M059J (cell line): Measurements from ENCODE around the gene DACH1. TPM values are rescaled to one million over a fixed set of nuclear protein-coding genes. Genes with fewer than 3 reads are reported as not detected.

Source experiments
- DNase-seq: peaks from one replicate; pipeline ENCODE4 v3.0.0-alpha.2; 2012; ENCODE audit warnings: low read depth
- total RNA-seq: library from RNA; depleted of rRNA; stranded (reverse); fragments of >200 nt; shearing (Covaris generic); gene quantifications from 2 replicates; pipeline ENCODE4 v1.2.3, GENCODE V29; 2014

Gene DACH1
- total RNA-seq, 1 experiment from 2014 or later = not detected

GRCh38 chr13:71491010-71491409 lies 376.0 kb downstream of the DACH1 start:
- DNase-seq = no peak

GRCh38 chr13:71489041-71489440 lies 378.0 kb downstream of the DACH1 start:
- no peak for DNase-seq

- DNase-seq = no peak
These were observed 378.8 kb downstream of the DACH1 start for GRCh38 chr13:71488201-71488600.

- DNase-seq = no peak
These were observed 381.1 kb downstream of the DACH1 start for GRCh38 chr13:71485913-71486312.

GRCh38 chr13:71483733-71484132 lies 383.3 kb downstream of the DACH1 start:
- no peak for DNase-seq

- DNase-seq = no peak
These were observed 385.5 kb downstream of the DACH1 start for GRCh38 chr13:71481501-71481900.

- DNase-seq = no peak
These were observed 386.0 kb downstream of the DACH1 start for GRCh38 chr13:71481046-71481445.

- no peak for DNase-seq
These were observed 389.3 kb downstream of the DACH1 start for GRCh38 chr13:71477735-71478134.

- no peak for DNase-seq
These were observed 392.1 kb downstream of the DACH1 start for GRCh38 chr13:71474936-71475335.

- no peak for DNase-seq
These were observed 397.4 kb downstream of the DACH1 start for GRCh38 chr13:71469626-71470025.

- no peak for DNase-seq
These were observed 402.3 kb downstream of the DACH1 start for GRCh38 chr13:71464686-71465085.

GRCh38 chr13:71461892-71462291 lies 405.1 kb downstream of the DACH1 start:
- no peak for DNase-seq

- DNase-seq = no peak
These were observed 406.8 kb downstream of the DACH1 start for GRCh38 chr13:71460211-71460610.

GRCh38 chr13:71459708-71460107 lies 407.3 kb downstream of the DACH1 start:
- no peak for DNase-seq

GRCh38 chr13:71457645-71458044 lies 409.4 kb downstream of the DACH1 start:
- DNase-seq = no peak

GRCh38 chr13:71456136-71456535 lies 410.9 kb downstream of the DACH1 start:
- DNase-seq = no peak

- DNase-seq = no peak
These were observed 412.5 kb downstream of the DACH1 start for GRCh38 chr13:71454509-71454908.

GRCh38 chr13:71448080-71448630 lies 418.8 kb downstream of the DACH1 start:
- no peak for DNase-seq

- no peak for DNase-seq
These were observed 429.3 kb downstream of the DACH1 start for GRCh38 chr13:71437704-71438103.

- DNase-seq = no peak
These were observed 436.3 kb downstream of the DACH1 start for GRCh38 chr13:71430681-71431080.

- no peak for DNase-seq
These were observed 449.8 kb downstream of the DACH1 start for GRCh38 chr13:71417205-71417604.

- DNase-seq = no peak
These were observed 454.8 kb downstream of the DACH1 start for GRCh38 chr13:71412231-71412630.

GRCh38 chr13:71408416-71408815 lies 458.6 kb downstream of the DACH1 start:
- DNase-seq = no peak

- DNase-seq = no peak
These were observed 467.3 kb downstream of the DACH1 start for GRCh38 chr13:71399631-71400215.
